HCEC 1CT (cell line): ENCODE measurements around the gene UHRF1.
"Not testable (repeated sequence)": the region's sequence is repeated elsewhere in the genome, so short reads cannot be mapped to it uniquely, and the experiment has no call there.

Experiments
- DNase-seq: peaks from one replicate; pipeline ENCODE4 v3.0.0-alpha.2; 2017

The UHRF1 gene

GRCh38 chr19:4972509-4973230, 63.4 kb downstream of the UHRF1 start:
- DNase-seq: peak; percentile 58

- no peak for DNase-seq
These were observed 65.7 kb downstream of the UHRF1 start for GRCh38 chr19:4974880-4975469.

- not testable (repeated sequence) for DNase-seq
These were observed 66.3 kb downstream of the UHRF1 start for GRCh38 chr19:4975601-4976000.

- peak; percentile 98 for DNase-seq
These were observed 67.3 kb downstream of the UHRF1 start for GRCh38 chr19:4976401-4977298.

- DNase-seq: peak; percentile 94
These were observed 68.2 kb downstream of the UHRF1 start for GRCh38 chr19:4977299-4978174.

GRCh38 chr19:4979211-4979807, 70.0 kb downstream of the UHRF1 start:
- no peak for DNase-seq

GRCh38 chr19:4980067-4980466, 70.8 kb downstream of the UHRF1 start:
- DNase-seq: peak; percentile 1

GRCh38 chr19:4980838-4981680, 71.8 kb downstream of the UHRF1 start:
- DNase-seq: no peak

- DNase-seq: no peak
These were observed 72.3 kb downstream of the UHRF1 start for GRCh38 chr19:4981681-4981958.

GRCh38 chr19:4983346-4984105, 74.2 kb downstream of the UHRF1 start:
- DNase-seq: no peak

- DNase-seq: no peak
These were observed 74.7 kb downstream of the UHRF1 start for GRCh38 chr19:4984106-4984380.

GRCh38 chr19:4984438-4984990, 75.2 kb downstream of the UHRF1 start:
- no peak for DNase-seq

GRCh38 chr19:4985551-4985991, 76.3 kb downstream of the UHRF1 start:
- DNase-seq: no peak

- DNase-seq: no peak
These were observed 76.8 kb downstream of the UHRF1 start for GRCh38 chr19:4986056-4986455.

- no peak for DNase-seq
These were observed 77.2 kb downstream of the UHRF1 start for GRCh38 chr19:4986471-4986891.

- no peak for DNase-seq
These were observed 78.0 kb downstream of the UHRF1 start for GRCh38 chr19:4987256-4987655.

- DNase-seq: no peak
These were observed 78.5 kb downstream of the UHRF1 start for GRCh38 chr19:4987692-4988370.

- peak; percentile 47 for DNase-seq
These were observed 79.5 kb downstream of the UHRF1 start for GRCh38 chr19:4988770-4989251.

- no peak for DNase-seq
These were observed 81.0 kb downstream of the UHRF1 start for GRCh38 chr19:4990306-4990705.

GRCh38 chr19:4991538-4991937, 82.2 kb downstream of the UHRF1 start:
- DNase-seq: no peak
